K562 (cell line): ENCODE data around the gene SPRY2. TPM values are rescaled to one million over a fixed set of nuclear protein-coding genes. Genes with fewer than 3 reads are reported as not detected.

Experiments used
- CBX3 ChIP-seq, 2 experiments: IDR thresholded peaks; 1 replicate in 1 of 2; 2 replicates in 1 of 2; pipeline ENCODE4 v1.6.1; 2012; ENCODE audit warnings: inconsistent platforms in 2 of 2, low read length in 2 of 2, borderline replicate concordance in 1 of 2, control low read depth in 1 of 2
- ETV6 ChIP-seq, 3 experiments: fragments of 150-350 bp in 1 of 3; sonication (generic) in 1 of 3; formaldehyde crosslinking in 1 of 3; IDR thresholded peaks; 2 replicates each; pipeline versions ENCODE4 v1.6.1 to v1.8.0; 2014 to 2022; ENCODE audit warnings: borderline replicate concordance in 2 of 3, low read depth in 2 of 3, antibody characterized with exemption in 1 of 3, low read length in 1 of 3, mild to moderate bottlenecking in 1 of 3, missing genetic modification reagents in 1 of 3
- HNRNPLL ChIP-seq: fragments of 200-400 bp; formaldehyde crosslinking; IDR thresholded peaks from 2 replicates; pipeline ENCODE4 v1.6.1; 2017; ENCODE audit warnings: low read length, low read depth, mild to moderate bottlenecking; ENCODE audit not compliant: poor library complexity, severe bottlenecking
- KLF1 ChIP-seq: fragments of 450-650 bp; IDR thresholded peaks from 2 replicates; pipeline ENCODE4 v1.6.1; 2016; ENCODE audit warnings: missing genetic modification characterization, missing compliant biosample characterization
- PHF8 ChIP-seq: fragments of 200-600 bp; sonication (generic); IDR thresholded peaks from 2 replicates; pipeline ENCODE4 v1.6.1; 2012; ENCODE audit warnings: mixed run types, mild to moderate bottlenecking, inconsistent platforms, low read length, moderate library complexity, borderline replicate concordance
- POLR2A ChIP-seq: fragments of 450-650 bp; conservative IDR thresholded peaks from 2 replicates; pipeline ENCODE4 v1.6.1; 2016
- POLR2G ChIP-seq: fragments of 200-400 bp; formaldehyde crosslinking; IDR thresholded peaks from 2 replicates; pipeline ENCODE4 v1.6.1; 2017; ENCODE audit warnings: low read depth, mild to moderate bottlenecking, antibody characterized with exemption, low read length, moderate library complexity
- RCOR1 ChIP-seq, 2 experiments: IDR thresholded peaks; 2 replicates each; pipeline ENCODE4 v1.6.1; 2012; ENCODE audit warnings: low read depth in 2 of 2, low read length in 2 of 2, borderline replicate concordance in 1 of 2, improper control_type of control experiment in 1 of 2
- YY1 ChIP-seq, 3 experiments: IDR thresholded peaks; 2 replicates each; pipeline ENCODE4 v1.6.1; 2011; ENCODE audit warnings: low read length in 2 of 3, mild to moderate bottlenecking in 2 of 3, moderate library complexity in 2 of 3, borderline replicate concordance in 1 of 3, control low read depth in 1 of 3, low read depth in 1 of 3; ENCODE audit not compliant: insufficient read depth in 3 of 3, insufficient replicate concordance in 2 of 3, control insufficient read depth in 1 of 3, insufficient read length in 1 of 3; ENCODE audit errors: extremely low read depth in 1 of 3
- ZBTB11 ChIP-seq, 3 experiments: fragments of 200-800 bp in 1 of 3; fragments of 250-450 bp in 1 of 3; fragments of 450-650 bp in 1 of 3; sonication (Bioruptor Pico) in 1 of 3; sonication (Bioruptor generic) in 1 of 3; formaldehyde crosslinking in 1 of 3; IDR thresholded peaks; 2 replicates each; pipeline versions ENCODE4 v1.6.1 to v1.8.0; 2016 to 2022; ENCODE audit warnings: mild to moderate bottlenecking in 2 of 3, missing genetic modification characterization in 2 of 3, missing compliant biosample characterization in 1 of 3, moderate library complexity in 1 of 3
- ZBTB40 ChIP-seq, 2 experiments: fragments of 450-650 bp in 1 of 2; sonication (generic) in 1 of 2; formaldehyde crosslinking in 1 of 2; IDR thresholded peaks; 2 replicates each; pipeline versions ENCODE4 v1.7.1 to v1.9.0; 2016 to 2022; ENCODE audit warnings: inconsistent platforms in 1 of 2, mild to moderate bottlenecking in 1 of 2, missing genetic modification reagents in 1 of 2
- ZNF583 ChIP-seq: fragments of 250-450 bp; sonication (Bioruptor Pico); IDR thresholded peaks from 2 replicates; pipeline ENCODE4 v1.4.0; 2020
- polyA plus RNA-seq, 8 experiments: library from polyadenylated mRNA; depleted of rRNA in 4 of 8; stranded (reverse) in 5 of 8; unstranded in 3 of 8; fragments of >200 nt; fragmentation: Nextera tagmentation in 2 of 8; fragmentation: Illumina TruSeq in 1 of 8; extraction: Ambion mirVana in 2 of 8; extraction: Trizol in 1 of 8; gene quantifications; 2 replicates each; pipeline versions ENCODE4 v1.2.1 to v1.2.3, GENCODE V29; 2011 to 2014; ENCODE audit warnings: inconsistent platforms in 1 of 8, missing spikeins in 1 of 8
- total RNA-seq, 7 experiments: library from RNA; depleted of rRNA in 6 of 7; stranded (reverse); fragments of >200 nt in 6 of 7; fragmentation: Illumina TruSeq in 2 of 7; extraction: Trizol in 2 of 7; gene quantifications; 2 replicates each; pipeline versions ENCODE4 v1.2.1 to v1.2.3, GENCODE V29; 2011 to 2021; ENCODE audit warnings: low replicate concordance in 1 of 7

Gene SPRY2
- total and polyA plus RNA-seq, 9 of the 15 experiments (the other 6 are each of a cell fraction or from before 2014, with no cell fraction given): 1.8 to 7.8 (median 3.4) TPM

DNA sequence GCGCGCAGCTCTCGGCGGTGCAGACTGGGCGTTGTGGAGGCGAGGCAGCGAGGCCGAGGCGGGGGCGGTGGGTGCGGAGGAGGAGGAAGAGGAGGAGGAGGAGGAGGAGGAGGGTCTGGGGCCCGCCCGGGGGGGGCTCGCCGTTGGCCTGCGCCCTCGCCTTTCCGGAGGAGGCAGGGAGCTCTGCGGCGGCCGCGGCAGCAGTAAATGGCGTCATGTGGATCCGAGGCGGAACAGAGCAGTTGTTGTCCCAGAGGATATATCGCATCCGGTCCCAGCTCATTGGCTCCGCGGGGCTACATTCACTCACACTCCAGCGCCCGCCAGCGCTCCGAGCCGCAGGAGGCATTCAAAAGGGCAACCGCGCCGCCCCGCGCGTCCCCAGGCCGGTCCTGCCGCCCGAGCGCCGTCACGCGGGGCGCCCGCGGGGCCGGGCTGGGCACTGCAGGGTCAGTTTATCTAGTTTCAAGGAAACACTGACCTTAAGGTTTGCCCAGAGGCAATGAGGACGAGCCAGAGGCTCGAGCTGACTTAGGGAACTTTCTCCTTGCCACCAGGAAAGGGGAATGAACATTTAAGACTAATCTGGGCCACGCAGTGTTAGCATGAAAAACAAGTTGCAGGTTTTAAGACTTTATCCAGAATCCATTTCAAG lies at the start of gene SPRY2 (continued):
- peak; percentile 40 for TF ChIP-seq ZBTB40 (IDR thresholded peaks at IDR 0.05)
- no peak for TF ChIP-seq ZBTB40 (CRISPR knock-in tag; IDR thresholded peaks at IDR 0.05)
- TF ChIP-seq ETV6 (IDR thresholded peaks at IDR 0.05; ENCODE audit: borderline replicate concordance in 1 of 2, low read depth in 2 of 2, low read length in 1 of 2): no peak
- no peak for TF ChIP-seq ETV6 (CRISPR knock-in tag; IDR thresholded peaks at IDR 0.05; ENCODE audit: borderline replicate concordance)
- peak; percentile 56; the same call in 1 of the 2 replicates for TF ChIP-seq PHF8
- peak in 1 of 3 experiments; percentile 78; a peak in 2 of 6 replicates for TF ChIP-seq ZBTB11 (CRISPR knock-in tag; IDR thresholded peaks at IDR 0.05)
- peak; percentile 65 for TF ChIP-seq POLR2A
- TF ChIP-seq ZNF583 (CRISPR knock-in tag): no peak
- TF ChIP-seq CBX3 (IDR thresholded peaks at IDR 0.05; ENCODE audit: borderline replicate concordance in 1 of 2, low read length in 2 of 2): peak in 1 of 2 experiments; percentile 27; a peak in 1 of 3 replicates
- peak; percentile 95 for TF ChIP-seq POLR2G
- TF ChIP-seq KLF1 (tag): no peak
- TF ChIP-seq HNRNPLL: peak; percentile 55
- TF ChIP-seq YY1 (IDR thresholded peaks at IDR 0.05; ENCODE audit: borderline replicate concordance in 1 of 3, control insufficient read depth in 1 of 3, extremely low read depth in 1 of 3, insufficient read depth in 3 of 3, insufficient read length in 1 of 3, insufficient replicate concordance in 2 of 3, low read depth in 1 of 3, low read length in 2 of 3): peak in 1 of 3 experiments; percentile 81
- TF ChIP-seq RCOR1 (IDR thresholded peaks at IDR 0.05; ENCODE audit: borderline replicate concordance in 1 of 2, low read depth in 2 of 2, low read length in 2 of 2): no peak
